ENCODE results near the gene TP53I13. TPM values are rescaled to one million over a fixed set of nuclear protein-coding genes. Genes with fewer than 3 reads are reported as not detected.

The TP53I13 gene
- total RNA-seq, 2 experiments from 2014 or later = 31.2 to 35.3 TPM

- Mint-ChIP-seq H3K27ac (no peak overlapping the region), H3K27me3 (peaks cover 3% of the 10 kb centered on the region), H3K4me1 (peaks cover 25% of the 10 kb centered on the region), H3K9me3 (no peaks in the 10 kb centered on the region), H3K36me3 (peaks cover 14% of the 10 kb centered on the region), H3K4me3 (no peak overlapping the region)
- no peak for DNase-seq
Measured at GRCh38 chr17:29561554-29562517, 6.7 kb upstream of the TP53I13 start.

GRCh38 chr17:29562615-29563014 lies 5.9 kb upstream of the TP53I13 start:
- H3K4me1 Mint-ChIP-seq = peaks cover 22% of the 10 kb centered on the region
- peaks cover 3% of the 10 kb centered on the region for H3K27me3 Mint-ChIP-seq
- no peak overlapping the region for H3K27ac Mint-ChIP-seq
- DNase-seq = no peak
- peaks cover 14% of the 10 kb centered on the region for H3K36me3 Mint-ChIP-seq
- no peak overlapping the region for H3K4me3 Mint-ChIP-seq
- no peaks in the 10 kb centered on the region for H3K9me3 Mint-ChIP-seq

- no peak overlapping the region for H3K4me3 Mint-ChIP-seq
- no peak for DNase-seq
- peaks cover 17% of the 10 kb centered on the region for H3K4me1 Mint-ChIP-seq
- H3K27ac Mint-ChIP-seq = no peak overlapping the region
- H3K9me3 Mint-ChIP-seq = no peaks in the 10 kb centered on the region
- H3K27me3 Mint-ChIP-seq = peaks cover 3% of the 10 kb centered on the region
- peaks cover 14% of the 10 kb centered on the region for H3K36me3 Mint-ChIP-seq
Measured at GRCh38 chr17:29563816-29564215, 4.7 kb upstream of the TP53I13 start.

- peak; percentile 73 for DNase-seq
- Mint-ChIP-seq H3K36me3 (peaks cover 13% of the 10 kb centered on the region), H3K27ac (peak overlapping the region; percentile 87), H3K4me1 (peaks cover 21% of the 10 kb centered on the region), H3K4me3 (peak overlapping the region; percentile 91), H3K9me3 (no peaks in the 10 kb centered on the region), H3K27me3 (no peaks in the 10 kb centered on the region)
Measured at GRCh38 chr17:29565643-29566472, 2.6 kb upstream of the TP53I13 start.

GRCh38 chr17:29566473-29567303 lies 1.8 kb upstream of the TP53I13 start, which contains the start of gene ABHD15:
Gene ABHD15, minus strand, starts transcription at chr17:29567037. Its CDS starts 71 bp downstream, at chr17:29566966.
- Mint-ChIP-seq H3K27ac (peak within 1 kb of the TSS; percentile 91), H3K27me3 (no peaks in the 10 kb centered on the region), H3K36me3 (peaks cover 12% of the 10 kb centered on the region), H3K4me3 (peak within 1 kb of the TSS; percentile 92), H3K9me3 (no peaks in the 10 kb centered on the region), H3K4me1 (peaks cover 21% of the 10 kb centered on the region)
- peak; percentile 79 for DNase-seq

- H3K27me3 Mint-ChIP-seq = no peaks in the 10 kb centered on the region
- peak overlapping the region; percentile 91 for H3K27ac Mint-ChIP-seq
- DNase-seq = no peak
- H3K4me1 Mint-ChIP-seq = peaks cover 18% of the 10 kb centered on the region
- peak overlapping the region; percentile 92 for H3K4me3 Mint-ChIP-seq
- no peaks in the 10 kb centered on the region for H3K9me3 Mint-ChIP-seq
- H3K36me3 Mint-ChIP-seq = peaks cover 8% of the 10 kb centered on the region
Measured at GRCh38 chr17:29567304-29567553, 1.3 kb upstream of the TP53I13 start.

GRCh38 chr17:29567554-29568330 lies 759 bp upstream of the TP53I13 start:
- peak overlapping the region; percentile 92 for H3K4me3 Mint-ChIP-seq
- H3K36me3 Mint-ChIP-seq = peaks cover 8% of the 10 kb centered on the region
- H3K4me1 Mint-ChIP-seq = peaks cover 18% of the 10 kb centered on the region
- peak; percentile 87 for DNase-seq
- no peaks in the 10 kb centered on the region for H3K27me3 Mint-ChIP-seq
- H3K27ac Mint-ChIP-seq = peak overlapping the region; percentile 91
- H3K9me3 Mint-ChIP-seq = no peaks in the 10 kb centered on the region

GRCh38 chr17:29569245-29569950 lies 897 bp downstream of the TP53I13 start:
- Mint-ChIP-seq H3K4me3 (peak overlapping the region; percentile 71), H3K9me3 (no peaks in the 10 kb centered on the region), H3K27ac (no peak overlapping the region), H3K4me1 (peaks cover 25% of the 10 kb centered on the region), H3K36me3 (peaks cover 12% of the 10 kb centered on the region), H3K27me3 (no peaks in the 10 kb centered on the region)
- no peak for DNase-seq

- peaks cover 13% of the 10 kb centered on the region for H3K36me3 Mint-ChIP-seq
- H3K27me3 Mint-ChIP-seq = no peaks in the 10 kb centered on the region
- peaks cover 23% of the 10 kb centered on the region for H3K4me1 Mint-ChIP-seq
- H3K9me3 Mint-ChIP-seq = no peaks in the 10 kb centered on the region
- H3K27ac Mint-ChIP-seq = no peak overlapping the region
- no peak for DNase-seq
- H3K4me3 Mint-ChIP-seq = no peak overlapping the region
Measured at GRCh38 chr17:29570521-29570920, 2.0 kb downstream of the TP53I13 start.

GRCh38 chr17:29571486-29571882 lies 3.0 kb downstream of the TP53I13 start:
- H3K9me3 Mint-ChIP-seq = no peaks in the 10 kb centered on the region
- H3K4me3 Mint-ChIP-seq = no peak overlapping the region
- no peak for DNase-seq
- H3K36me3 Mint-ChIP-seq = peaks cover 13% of the 10 kb centered on the region
- H3K27ac Mint-ChIP-seq = no peak overlapping the region
- peaks cover 17% of the 10 kb centered on the region for H3K4me1 Mint-ChIP-seq
- H3K27me3 Mint-ChIP-seq = no peaks in the 10 kb centered on the region

- Mint-ChIP-seq H3K4me3 (no peak overlapping the region), H3K27me3 (no peaks in the 10 kb centered on the region), H3K9me3 (no peaks in the 10 kb centered on the region), H3K4me1 (peaks cover 17% of the 10 kb centered on the region), H3K27ac (no peak overlapping the region), H3K36me3 (peaks cover 13% of the 10 kb centered on the region)
- no peak for DNase-seq
Measured at GRCh38 chr17:29571883-29572681, 3.6 kb downstream of the TP53I13 start.

- Mint-ChIP-seq H3K36me3 (peaks cover 16% of the 10 kb centered on the region), H3K4me3 (no peak overlapping the region), H3K27ac (no peak overlapping the region), H3K9me3 (no peaks in the 10 kb centered on the region), H3K4me1 (peaks cover 17% of the 10 kb centered on the region), H3K27me3 (no peaks in the 10 kb centered on the region)
- peak; percentile 80 for DNase-seq
Measured at GRCh38 chr17:29572691-29573557, 4.4 kb downstream of the TP53I13 start.
